ENCODE measurements around the gene CST7.

DNA sequence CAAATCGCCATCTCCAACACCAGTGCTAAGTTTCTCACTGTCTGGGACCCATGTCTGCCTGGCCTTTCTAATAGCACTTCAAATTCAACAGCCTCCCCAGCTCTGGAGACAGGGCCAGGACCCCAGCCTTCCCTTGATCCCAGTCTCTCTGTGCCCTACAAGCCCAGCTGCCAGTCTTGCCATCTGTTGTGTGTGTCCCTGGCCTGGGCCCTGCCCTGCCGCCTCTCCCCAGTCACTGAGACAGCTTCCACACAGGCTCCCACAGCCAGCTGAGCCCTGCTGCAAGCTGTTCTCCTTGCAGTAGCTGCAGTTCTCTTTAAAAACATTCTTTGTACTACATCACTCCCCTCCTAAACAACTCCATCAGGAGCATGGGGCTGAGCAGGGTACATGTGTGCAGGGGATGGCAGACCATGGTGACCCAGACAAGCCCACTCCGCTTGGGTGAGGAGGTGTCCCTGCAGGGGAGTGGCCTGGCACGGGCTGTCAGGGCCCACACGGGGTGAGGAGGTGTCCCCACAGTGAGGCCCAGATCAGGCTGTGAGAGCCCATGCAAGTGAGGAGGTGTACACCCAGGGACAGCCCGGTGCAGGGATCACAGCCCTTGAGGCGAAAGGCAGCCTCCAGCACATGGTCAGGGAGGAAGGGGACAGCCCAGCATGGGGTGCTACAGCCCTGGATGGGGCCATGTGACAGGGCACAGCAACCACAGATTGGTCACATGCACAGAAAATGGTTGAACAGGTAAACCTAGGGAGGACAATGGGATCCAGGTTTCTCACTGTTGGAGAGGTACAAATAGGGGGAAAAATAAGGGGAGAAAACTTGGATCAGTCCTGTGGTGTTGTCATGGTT is 16.2 kb downstream of the CST7 start:
- TF ChIP-seq, protein P1, sequence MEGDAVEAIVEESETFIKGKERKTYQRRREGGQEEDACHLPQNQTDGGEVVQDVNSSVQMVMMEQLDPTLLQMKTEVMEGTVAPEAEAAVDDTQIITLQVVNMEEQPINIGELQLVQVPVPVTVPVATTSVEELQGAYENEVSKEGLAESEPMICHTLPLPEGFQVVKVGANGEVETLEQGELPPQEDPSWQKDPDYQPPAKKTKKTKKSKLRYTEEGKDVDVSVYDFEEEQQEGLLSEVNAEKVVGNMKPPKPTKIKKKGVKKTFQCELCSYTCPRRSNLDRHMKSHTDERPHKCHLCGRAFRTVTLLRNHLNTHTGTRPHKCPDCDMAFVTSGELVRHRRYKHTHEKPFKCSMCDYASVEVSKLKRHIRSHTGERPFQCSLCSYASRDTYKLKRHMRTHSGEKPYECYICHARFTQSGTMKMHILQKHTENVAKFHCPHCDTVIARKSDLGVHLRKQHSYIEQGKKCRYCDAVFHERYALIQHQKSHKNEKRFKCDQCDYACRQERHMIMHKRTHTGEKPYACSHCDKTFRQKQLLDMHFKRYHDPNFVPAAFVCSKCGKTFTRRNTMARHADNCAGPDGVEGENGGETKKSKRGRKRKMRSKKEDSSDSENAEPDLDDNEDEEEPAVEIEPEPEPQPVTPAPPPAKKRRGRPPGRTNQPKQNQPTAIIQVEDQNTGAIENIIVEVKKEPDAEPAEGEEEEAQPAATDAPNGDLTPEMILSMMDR (IDR thresholded peaks at IDR 0.05; ENCODE audit: insufficient read depth, low read length), result no peak
- no peak for TF ChIP-seq SPI1 (IDR thresholded peaks at IDR 0.05; ENCODE audit: borderline replicate concordance, low read depth)
- TF ChIP-seq, protein P2, sequence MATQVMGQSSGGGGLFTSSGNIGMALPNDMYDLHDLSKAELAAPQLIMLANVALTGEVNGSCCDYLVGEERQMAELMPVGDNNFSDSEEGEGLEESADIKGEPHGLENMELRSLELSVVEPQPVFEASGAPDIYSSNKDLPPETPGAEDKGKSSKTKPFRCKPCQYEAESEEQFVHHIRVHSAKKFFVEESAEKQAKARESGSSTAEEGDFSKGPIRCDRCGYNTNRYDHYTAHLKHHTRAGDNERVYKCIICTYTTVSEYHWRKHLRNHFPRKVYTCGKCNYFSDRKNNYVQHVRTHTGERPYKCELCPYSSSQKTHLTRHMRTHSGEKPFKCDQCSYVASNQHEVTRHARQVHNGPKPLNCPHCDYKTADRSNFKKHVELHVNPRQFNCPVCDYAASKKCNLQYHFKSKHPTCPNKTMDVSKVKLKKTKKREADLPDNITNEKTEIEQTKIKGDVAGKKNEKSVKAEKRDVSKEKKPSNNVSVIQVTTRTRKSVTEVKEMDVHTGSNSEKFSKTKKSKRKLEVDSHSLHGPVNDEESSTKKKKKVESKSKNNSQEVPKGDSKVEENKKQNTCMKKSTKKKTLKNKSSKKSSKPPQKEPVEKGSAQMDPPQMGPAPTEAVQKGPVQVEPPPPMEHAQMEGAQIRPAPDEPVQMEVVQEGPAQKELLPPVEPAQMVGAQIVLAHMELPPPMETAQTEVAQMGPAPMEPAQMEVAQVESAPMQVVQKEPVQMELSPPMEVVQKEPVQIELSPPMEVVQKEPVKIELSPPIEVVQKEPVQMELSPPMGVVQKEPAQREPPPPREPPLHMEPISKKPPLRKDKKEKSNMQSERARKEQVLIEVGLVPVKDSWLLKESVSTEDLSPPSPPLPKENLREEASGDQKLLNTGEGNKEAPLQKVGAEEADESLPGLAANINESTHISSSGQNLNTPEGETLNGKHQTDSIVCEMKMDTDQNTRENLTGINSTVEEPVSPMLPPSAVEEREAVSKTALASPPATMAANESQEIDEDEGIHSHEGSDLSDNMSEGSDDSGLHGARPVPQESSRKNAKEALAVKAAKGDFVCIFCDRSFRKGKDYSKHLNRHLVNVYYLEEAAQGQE (IDR thresholded peaks at IDR 0.05; ENCODE audit: insufficient replicate concordance, low read depth), result no peak
- no peak for TF ChIP-seq GABPA (IDR thresholded peaks at IDR 0.05; ENCODE audit: low read depth)
- TF ChIP-seq POLR2AphosphoS5 (IDR thresholded peaks at IDR 0.05; ENCODE audit: low read depth), result no peak
